ENCODE results near the gene CCDC102A. TPM values are rescaled to one million over a fixed set of nuclear protein-coding genes. Genes with fewer than 3 reads are reported as not detected.

CCDC102A gene
- total RNA-seq, 1 experiment from 2014 or later = 4.1 TPM

GRCh38 chr16:57478396-57479204 is 57.8 kb downstream of the CCDC102A start:
- ChIA-PET POLR2A (no interaction called here), CTCF (interaction anchor here (0.6 kb wide), 1 partner anchor 905 kb away, joined by 3 read pairs; no protein-coding TSS in a partner anchor)
- Mint-ChIP-seq H3K27me3 (ENCODE audit: insufficient read depth, unreplicated experiment) (no peaks in the 10 kb centered on the region), H3K4me1 (ENCODE audit: insufficient read depth, unreplicated experiment) (no peaks in the 10 kb centered on the region), H3K9me3 (ENCODE audit: unreplicated experiment) (no peaks in the 10 kb centered on the region), H3K4me3 (ENCODE audit: unreplicated experiment) (no peak overlapping the region), H3K36me3 (ENCODE audit: insufficient read depth, unreplicated experiment) (no peaks in the 10 kb centered on the region), H3K27ac (ENCODE audit: low read depth, unreplicated experiment) (no peak overlapping the region)
- no peak for TF ChIP-seq CTCF (IDR thresholded peaks at IDR 0.05; ENCODE audit: unreplicated experiment)
- DNase-seq (ENCODE audit: unreplicated experiment) = no peak
- BruUV-seq (replicated peaks) = no TSS peak
- intact Hi-C loops (cut with micrococcal nuclease) = no loop called here

GRCh38 chr16:57477531-57478202 is 58.7 kb downstream of the CCDC102A start:
- no peak for DNase-seq (ENCODE audit: unreplicated experiment)
- Mint-ChIP-seq H3K36me3 (ENCODE audit: insufficient read depth, unreplicated experiment) (no peaks in the 10 kb centered on the region), H3K9me3 (ENCODE audit: unreplicated experiment) (no peaks in the 10 kb centered on the region), H3K4me1 (ENCODE audit: insufficient read depth, unreplicated experiment) (no peaks in the 10 kb centered on the region), H3K27me3 (ENCODE audit: insufficient read depth, unreplicated experiment) (no peaks in the 10 kb centered on the region), H3K4me3 (ENCODE audit: unreplicated experiment) (no peak overlapping the region), H3K27ac (ENCODE audit: low read depth, unreplicated experiment) (no peak overlapping the region)
- POLR2A ChIA-PET = no interaction called here
- intact Hi-C loops (cut with micrococcal nuclease) = no loop called here
- BruUV-seq (replicated peaks) = no TSS peak
- CTCF ChIA-PET = no interaction called here
- TF ChIP-seq CTCF (IDR thresholded peaks at IDR 0.05; ENCODE audit: unreplicated experiment) = no peak

- POLR2A ChIA-PET = no interaction called here
- CTCF ChIA-PET = no interaction called here
- intact Hi-C loops (cut with micrococcal nuclease) = no loop called here
Observed at GRCh38 chr16:57476546-57477410, 59.6 kb downstream of the CCDC102A start.

More at GRCh38 chr16:57476546-57477410, 59.6 kb downstream of the CCDC102A start:
- no peak for DNase-seq (ENCODE audit: unreplicated experiment)
- H3K36me3 Mint-ChIP-seq (ENCODE audit: insufficient read depth, unreplicated experiment) = no peaks in the 10 kb centered on the region
- H3K4me3 Mint-ChIP-seq (ENCODE audit: unreplicated experiment) = no peak overlapping the region
- no peaks in the 10 kb centered on the region for H3K4me1 Mint-ChIP-seq (ENCODE audit: insufficient read depth, unreplicated experiment)
- no peaks in the 10 kb centered on the region for H3K27me3 Mint-ChIP-seq (ENCODE audit: insufficient read depth, unreplicated experiment)
- TF ChIP-seq CTCF (IDR thresholded peaks at IDR 0.05; ENCODE audit: unreplicated experiment) = no peak
- H3K27ac Mint-ChIP-seq (ENCODE audit: low read depth, unreplicated experiment) = no peak overlapping the region
- no TSS peak for BruUV-seq (replicated peaks)
- H3K9me3 Mint-ChIP-seq (ENCODE audit: unreplicated experiment) = no peaks in the 10 kb centered on the region
